SK-N-MC (cell line): ENCODE results near the gene JPH3.

ENCODE experiments used
- EZH2 ChIP-seq: fragments of 200-600 bp; sonication (generic); IDR thresholded peaks from one replicate; pipeline ENCODE4 v1.6.1; 2017; ENCODE audit warnings: antibody characterized with exemption
- FOXP2 ChIP-seq: optimal IDR thresholded peaks from 2 replicates; pipeline ENCODE3; 2011; ENCODE audit warnings: mild to moderate bottlenecking, moderate library complexity; ENCODE audit not compliant: insufficient read depth; ENCODE audit errors: extremely low read length, control extremely low read depth
- POLR2AphosphoS5 ChIP-seq: IDR thresholded peaks from 2 replicates; pipeline ENCODE4 v1.6.1; 2012; ENCODE audit warnings: mild to moderate bottlenecking, low read depth, low read length, borderline replicate concordance

GRCh38 chr16:87602001-87602775 lies at the start of gene JPH3:
- no peak for TF ChIP-seq POLR2AphosphoS5
- no peak for TF ChIP-seq EZH2
- TF ChIP-seq FOXP2 = no peak
